Measurements from ENCODE around the gene AHSA1.
"Not testable (repeated sequence)": the region's sequence is repeated elsewhere in the genome, so short reads cannot be mapped to it uniquely, and the experiment has no call there.

The AHSA1 gene

DNA sequence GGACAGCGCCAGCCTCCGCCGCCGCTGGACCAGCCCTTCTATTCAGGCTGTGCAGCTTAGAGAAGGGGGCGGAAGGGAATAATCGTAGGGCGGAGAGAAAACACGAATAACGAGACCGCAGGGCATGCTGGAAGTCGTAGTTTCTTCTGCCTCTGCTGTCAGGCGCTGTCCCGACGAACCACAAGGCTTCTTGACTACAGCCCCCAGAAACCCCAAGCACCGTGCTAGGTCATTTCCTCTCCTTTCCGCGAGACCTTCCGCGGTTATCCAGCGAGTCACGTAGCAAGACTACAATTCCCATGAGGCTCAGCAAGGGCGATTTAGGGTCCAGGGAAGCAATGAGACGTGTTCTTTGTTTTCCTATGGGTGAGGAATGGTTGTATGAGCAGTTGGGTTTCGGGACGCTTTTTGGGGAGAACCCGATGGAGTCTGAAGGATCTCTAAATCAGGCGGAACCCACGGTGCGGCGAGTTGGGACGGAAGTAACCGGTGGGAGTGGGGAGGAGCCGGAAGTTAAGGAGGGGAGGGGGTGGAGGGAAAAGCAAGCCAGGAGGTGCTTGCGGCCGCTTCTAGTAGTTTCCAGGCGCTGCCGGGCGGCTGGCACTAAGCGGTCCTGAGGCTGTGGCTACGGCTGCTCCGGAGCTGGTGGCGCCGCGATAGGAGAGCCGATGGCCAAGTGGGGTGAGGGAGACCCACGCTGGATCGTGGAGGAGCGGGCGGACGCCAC, at the start of gene AHSA1, which contains the start of gene VIPAS39:
AHSA1 (plus strand) TSS at position 572 of the 727 bp plus-strand sequence; CDS start at position 669, 97 bp downstream.
VIPAS39 (minus strand) TSS at position 80 of the 727 bp plus-strand sequence. CDS start 3,499 bp downstream, outside the sequence.
- peak; percentile 89 for DNase-seq (ENCODE audit: low read depth)

DNA sequence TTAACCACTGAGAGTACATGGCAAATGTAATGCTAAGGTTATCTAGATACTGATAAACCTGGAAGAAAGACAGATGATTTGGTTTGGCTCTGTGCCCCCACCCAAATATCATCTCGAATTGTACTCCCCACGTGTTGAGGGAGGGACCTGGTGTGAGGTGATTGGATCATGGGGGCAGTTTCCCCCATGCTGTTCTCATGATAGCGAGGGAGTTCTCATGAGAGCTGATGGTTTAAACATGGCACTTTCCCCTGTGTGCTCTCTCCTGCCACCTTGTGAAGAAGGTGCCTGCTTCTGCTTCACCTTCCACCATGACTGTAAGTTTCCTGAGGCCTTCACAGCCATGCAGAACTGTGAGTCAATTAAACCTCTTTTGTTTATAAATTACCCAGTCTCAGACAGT, 48.8 kb upstream of the AHSA1 start:
- no peak for DNase-seq (ENCODE audit: low read depth)

DNA sequence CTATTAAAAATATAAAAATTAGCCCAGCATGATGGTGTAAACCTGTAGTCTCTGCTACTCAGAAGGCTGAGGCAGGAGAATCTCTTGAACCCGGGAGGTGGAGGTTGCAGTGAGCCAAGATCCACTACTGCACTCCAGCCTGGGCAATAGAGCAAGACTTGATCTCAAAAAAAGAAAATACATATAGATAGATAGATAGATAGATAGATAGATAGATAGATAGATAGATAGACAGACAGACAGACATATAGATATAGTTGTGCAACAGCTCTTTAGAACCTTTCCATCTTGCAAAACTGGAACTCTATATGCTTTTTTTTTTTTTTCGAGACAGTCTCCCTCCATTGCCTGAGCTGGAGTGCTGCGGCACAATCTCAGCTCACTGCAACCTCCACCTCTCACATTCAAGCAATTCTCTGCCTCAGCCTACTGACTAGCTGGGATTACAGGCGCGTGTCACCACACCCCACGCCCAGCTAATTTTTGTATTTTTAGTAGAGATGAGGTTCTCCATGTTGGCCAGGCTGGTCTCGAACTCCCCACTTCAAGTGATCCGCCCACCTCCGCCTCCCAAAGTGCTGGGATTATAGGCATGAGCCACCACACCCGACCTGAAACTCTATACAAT, 42.4 kb upstream of the AHSA1 start:
- DNase-seq (ENCODE audit: low read depth), result not testable (repeated sequence)

DNA sequence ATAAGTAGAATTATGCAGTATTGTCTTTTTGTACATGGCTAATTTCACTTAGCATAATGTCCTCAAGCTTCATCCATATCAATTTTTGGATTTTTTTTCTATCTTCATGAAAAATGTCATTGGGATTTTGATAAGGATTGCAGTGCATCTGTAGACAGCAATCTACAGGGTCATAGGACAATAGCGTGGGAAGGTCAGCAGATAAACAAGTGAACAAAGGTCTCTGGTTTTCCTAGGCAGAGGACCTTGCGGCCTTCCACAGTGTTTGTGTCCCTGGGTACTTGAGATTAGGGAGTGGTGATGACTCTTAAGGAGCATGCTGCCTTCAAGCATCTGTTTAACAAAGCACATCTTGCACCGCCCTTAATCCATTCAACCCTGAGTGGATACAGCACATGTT, 41.8 kb upstream of the AHSA1 start:
- DNase-seq (ENCODE audit: low read depth), result not testable (repeated sequence)

DNA sequence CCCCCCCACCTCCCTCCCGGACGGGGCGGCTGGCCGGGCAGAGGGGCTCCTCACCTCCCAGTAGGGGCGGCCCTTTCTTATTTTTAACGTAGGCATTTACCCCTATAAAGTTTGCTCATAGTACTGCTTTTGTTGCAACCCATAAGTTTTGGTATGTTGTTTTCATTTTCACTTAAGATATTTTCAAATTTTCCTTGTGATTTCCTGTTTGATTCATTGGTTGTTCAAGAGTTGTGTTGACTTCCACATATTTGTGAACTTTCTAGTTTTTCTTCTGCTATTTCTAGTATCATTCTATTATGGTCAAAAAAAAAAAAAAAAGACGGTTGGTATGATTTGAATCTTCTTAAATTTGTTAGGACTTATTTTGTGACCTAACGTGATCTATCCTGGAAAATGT, 41.1 kb upstream of the AHSA1 start:
- no peak for DNase-seq (ENCODE audit: low read depth)

DNA sequence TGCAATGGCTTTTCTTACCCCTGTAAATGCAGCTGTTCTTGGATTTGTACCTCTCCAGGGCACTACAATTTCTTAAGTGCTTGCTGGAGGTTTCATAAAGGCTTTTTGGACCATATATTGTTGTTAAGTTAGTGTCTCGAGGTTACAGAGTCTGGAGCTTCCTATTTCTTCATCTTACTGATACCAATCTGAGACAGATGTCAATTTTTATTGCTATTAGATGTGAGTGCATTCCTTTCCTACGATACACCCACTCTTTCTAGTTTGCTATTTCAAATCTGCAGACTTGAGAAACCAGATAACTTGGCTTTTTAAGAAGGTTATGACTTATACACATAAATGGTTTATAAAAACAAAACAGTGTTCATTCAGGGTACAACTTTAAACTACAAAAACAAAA, 36.7 kb upstream of the AHSA1 start:
- no peak for DNase-seq (ENCODE audit: low read depth)

DNA sequence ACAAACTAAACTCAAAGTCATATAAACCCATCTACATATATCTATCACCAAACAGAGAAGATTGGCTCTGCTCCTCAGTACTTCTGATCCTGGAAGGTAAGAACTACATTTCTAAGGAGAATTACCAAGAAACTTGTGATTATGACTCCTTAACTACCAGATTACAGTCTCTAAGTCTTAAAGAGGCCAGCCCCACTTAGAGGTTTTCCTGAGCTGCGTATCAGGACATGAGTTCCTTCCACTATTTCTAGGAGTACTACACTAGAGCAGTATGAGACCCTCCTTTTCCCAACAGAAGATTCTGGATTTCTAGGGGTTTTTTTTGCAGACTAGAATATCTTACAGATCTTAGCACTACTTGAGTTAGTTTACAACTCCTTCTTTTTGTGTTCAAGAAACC, 34.5 kb upstream of the AHSA1 start, which contains the start of gene NOXRED1:
NOXRED1 (minus strand) TSS at position 101 of the 400 bp plus-strand sequence. CDS start 634 bp downstream, outside the sequence.
- DNase-seq (ENCODE audit: low read depth), result no peak

DNA sequence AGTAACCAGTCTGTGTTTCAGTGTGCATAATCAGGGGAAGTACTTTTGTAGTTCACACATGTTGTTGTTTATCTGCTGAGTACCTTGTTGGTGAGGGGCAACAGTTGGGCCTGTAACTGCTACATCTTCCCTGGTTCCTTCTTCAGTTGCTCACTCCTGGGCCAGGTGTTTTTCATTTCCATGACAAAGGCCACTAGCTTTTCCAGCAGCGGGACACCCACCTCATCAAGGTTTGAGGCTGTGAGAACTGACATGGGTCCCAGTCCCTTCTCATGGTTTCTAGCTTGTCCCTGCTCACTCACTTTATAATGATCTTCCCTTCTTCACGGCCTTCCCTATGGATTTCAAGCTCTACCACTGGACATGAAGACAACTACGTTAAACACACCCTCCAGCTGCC, 33.0 kb upstream of the AHSA1 start:
- DNase-seq (ENCODE audit: low read depth), result no peak

DNA sequence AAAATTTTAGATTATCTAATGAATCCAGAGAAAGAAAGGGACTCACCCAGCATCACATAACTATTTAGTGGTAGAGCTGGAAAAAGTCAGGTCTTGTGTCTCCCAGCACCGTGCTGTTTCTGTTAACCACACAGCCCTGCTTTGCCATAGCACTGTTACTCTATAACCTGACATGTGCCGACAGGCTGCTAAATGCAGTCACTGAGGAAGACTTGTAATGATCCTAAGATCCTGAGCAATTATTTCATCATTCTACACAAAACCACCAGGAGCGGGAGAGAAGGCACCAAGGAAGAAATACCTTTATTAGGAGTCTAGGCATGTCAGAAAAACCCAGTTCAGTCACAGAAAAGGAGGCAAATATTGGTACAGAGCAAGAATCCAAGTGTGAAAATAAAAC, 31.5 kb upstream of the AHSA1 start:
- no peak for DNase-seq (ENCODE audit: low read depth)

DNA sequence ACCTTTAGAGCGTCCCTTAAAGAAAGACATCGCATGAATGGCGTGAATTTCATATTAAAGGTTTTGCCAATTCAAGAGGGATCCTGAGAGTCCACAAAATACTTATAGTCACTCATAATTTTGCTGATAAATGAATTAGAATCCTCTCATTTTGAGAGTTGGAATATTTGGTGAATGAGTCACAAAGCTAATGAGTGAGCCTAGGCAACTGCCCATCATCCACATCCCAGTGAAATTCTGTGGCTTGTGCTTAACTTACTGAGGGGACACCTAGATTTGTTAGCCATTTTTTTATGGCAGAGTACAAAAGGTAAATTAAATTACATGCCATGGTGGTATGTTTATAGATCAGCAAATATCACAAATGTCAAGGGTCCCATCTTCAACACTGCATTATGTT, 21.9 kb upstream of the AHSA1 start:
- DNase-seq (ENCODE audit: low read depth), result no peak

DNA sequence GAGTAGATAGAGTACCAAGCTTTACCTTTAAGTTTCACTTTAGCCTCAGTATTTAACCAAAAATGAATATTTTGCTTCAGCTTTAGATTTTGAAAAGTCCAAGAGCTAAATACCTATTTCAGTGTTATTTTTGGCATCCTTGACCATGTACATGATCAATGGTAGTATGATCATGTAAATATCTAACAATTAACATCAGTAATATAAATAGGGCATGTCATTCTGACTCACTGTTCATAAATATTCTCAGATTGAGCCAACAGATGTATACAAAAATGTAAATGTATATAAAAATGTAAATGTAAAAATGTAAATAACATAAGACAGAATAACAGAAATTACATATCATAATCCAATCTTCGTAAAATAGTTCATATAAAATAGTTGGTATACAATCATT, 19.3 kb upstream of the AHSA1 start:
- no peak for DNase-seq (ENCODE audit: low read depth)

DNA sequence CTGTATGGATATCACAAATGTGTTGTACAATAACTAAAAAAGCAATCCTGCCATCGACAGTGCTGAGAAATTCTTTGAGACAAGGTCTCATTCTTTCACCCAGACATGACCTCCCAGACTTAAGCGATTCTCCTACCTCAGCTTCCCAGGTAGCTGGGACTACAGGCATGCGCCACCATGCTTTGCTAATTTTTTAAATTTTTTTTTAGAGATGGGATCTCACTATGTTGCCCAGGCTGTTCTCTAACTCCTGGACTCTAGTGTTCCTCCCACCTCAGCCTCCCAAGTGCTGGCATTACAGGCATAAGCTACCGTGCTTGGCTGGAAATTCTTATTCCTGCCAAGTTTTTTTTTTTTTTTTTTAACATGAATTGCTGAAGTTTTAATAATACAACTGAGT, 18.0 kb upstream of the AHSA1 start:
- DNase-seq (ENCODE audit: low read depth), result no peak

DNA sequence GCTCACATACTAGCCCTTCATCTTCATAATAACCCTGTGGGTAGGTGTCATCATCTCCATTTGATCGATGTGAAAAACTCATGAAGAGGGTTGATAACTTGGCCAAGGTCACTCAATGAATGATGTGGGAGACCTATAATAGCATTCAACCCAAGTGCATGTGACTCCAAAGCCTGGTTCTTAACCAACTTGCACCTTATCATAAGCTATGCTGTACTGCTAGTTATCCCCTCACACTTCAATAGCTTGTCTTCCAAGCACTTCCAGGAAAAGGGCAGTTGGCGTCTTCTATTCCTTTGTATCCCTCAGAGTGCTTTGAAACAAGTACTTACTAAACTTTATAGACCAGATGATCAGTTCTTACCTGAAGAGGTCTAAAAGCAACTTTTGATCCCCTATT, 15.7 kb upstream of the AHSA1 start:
- DNase-seq (ENCODE audit: low read depth), result no peak

DNA sequence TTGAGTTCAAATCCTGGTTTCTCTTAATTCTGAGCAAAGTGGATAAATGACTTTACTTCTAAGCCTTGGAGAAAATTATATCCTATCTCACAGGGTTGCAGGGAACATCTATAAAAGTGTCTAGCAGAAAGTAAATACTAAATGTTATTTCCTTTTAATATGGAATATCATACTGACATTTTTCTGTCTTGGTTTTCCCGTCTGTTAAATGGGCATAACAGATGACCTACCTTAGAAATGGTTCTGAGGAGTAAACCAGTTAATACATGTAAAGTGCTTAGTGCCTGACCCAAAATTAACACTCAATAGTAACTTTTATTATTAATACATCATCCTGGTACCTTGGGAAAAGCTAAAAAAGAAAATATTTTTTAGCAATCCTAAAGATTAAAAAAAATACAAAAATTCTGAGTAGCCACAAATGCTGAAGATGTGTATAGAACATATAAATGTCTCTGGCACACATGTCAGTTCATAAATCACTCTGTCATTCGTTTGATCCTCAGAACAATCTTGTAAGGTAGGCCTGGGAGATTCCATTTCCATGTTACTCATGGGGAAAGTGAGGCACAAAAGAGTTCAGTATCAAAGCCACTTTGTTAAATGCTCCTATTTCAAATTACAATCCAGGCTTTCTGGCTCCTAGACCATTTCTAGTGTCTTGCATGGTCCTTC, 1.8 kb upstream of the AHSA1 start:
- no peak for DNase-seq (ENCODE audit: low read depth)

DNA sequence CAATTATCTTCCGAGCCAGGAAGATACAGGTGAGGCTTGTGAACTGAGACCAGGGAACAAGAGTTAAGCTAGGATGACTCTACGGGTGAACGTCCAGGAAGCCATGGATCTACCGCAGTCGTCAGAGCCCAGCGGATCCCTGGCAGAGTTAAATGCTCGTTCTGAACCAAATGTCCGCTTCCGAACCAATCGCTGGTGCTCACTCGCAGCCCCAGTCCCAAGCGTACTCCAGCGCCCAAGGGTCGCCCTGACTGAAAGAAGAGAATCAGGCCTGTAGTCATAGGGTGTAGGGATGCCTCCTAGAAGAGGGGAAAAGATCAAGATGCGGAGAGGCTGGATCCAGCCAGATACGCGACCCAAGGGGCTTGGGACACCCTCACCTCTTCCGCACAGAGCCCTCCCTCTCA, 775 bp upstream of the AHSA1 start:
- DNase-seq (ENCODE audit: low read depth), result no peak

DNA sequence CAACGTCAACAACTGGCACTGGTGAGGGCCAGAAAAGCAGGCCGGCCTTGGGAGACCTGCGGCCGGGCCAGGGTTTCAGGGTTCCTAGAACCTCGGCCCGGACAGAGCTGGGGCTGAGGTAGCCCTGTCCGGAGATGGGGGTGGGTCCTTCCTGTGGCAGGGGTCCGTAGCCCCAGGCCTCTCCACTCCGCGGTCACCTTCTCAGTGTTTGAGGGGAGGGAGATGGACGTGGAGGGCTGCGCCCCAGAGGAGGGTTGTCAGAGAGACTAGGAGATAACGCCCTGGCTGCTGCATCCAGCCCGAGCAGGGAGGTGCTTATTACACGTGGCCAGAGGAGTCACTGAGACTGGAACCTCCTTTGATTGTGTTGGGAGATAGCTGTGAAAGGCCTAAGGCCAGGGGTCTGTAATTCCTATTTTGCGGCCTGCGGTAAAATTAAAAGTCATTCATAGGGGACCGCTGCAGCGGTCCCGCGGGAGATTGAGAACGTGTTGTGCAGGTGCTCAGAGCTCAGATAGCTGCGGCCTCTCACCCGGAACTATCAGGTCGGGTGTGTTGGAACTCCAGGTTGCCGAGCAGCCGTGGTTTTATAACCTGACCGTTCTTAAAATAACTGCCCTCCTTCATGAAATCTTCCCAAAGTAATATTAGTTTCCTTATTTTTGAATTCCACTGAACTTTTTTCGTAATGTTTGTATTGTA, 507 bp downstream of the AHSA1 start:
- peak; percentile 5 for DNase-seq (ENCODE audit: low read depth)

DNA sequence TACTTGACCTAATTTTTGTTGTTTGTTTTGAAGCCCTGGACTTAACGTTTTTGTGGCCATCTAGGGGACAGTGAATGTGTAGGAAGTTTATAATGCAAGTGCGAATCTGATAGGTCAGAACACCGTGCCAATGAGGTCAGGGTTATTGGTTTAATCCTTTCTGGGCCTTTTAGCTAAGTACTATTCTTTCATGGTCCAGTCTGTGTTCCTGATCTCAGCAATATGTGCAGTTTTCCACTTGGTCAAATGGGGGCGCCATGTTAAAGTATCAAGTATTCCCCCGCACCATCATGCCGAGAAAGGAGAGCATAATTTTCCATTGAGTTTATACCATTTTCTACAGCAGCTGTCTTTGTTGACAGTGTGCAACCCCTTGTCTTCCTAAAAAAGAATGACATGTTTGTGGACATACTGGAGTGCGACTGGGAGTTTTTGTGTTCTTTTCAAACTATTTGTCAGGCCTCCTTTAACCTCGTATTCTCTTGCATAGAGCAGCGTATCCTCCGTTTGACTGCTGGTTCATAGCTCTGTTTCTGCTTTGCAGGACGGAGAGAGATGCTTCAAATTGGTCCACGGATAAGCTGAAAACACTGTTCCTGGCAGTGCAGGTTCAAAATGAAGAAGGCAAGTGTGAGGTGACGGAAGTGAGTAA, 1.3 kb downstream of the AHSA1 start:
- peak; percentile 26 for DNase-seq (ENCODE audit: low read depth)

DNA sequence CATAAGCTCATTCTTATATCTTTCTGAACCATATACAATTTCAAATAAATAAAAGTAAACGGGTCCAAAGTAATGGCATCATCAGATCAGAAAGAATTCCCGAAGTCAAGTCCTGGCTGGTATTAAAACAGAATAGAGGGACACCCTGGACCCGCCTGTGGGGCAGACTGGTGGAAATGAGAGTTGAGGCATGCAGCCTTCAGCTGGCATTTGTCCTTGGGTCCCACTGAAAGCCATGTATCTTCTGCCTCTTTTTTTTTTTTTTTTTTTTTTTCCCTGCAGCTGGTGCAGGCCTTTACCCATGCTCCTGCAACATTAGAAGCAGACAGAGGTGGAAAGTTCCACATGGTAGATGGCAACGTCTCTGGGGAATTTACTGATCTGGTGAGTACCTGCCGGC, 9.9 kb downstream of the AHSA1 start:
- DNase-seq (ENCODE audit: low read depth), result no peak

DNA sequence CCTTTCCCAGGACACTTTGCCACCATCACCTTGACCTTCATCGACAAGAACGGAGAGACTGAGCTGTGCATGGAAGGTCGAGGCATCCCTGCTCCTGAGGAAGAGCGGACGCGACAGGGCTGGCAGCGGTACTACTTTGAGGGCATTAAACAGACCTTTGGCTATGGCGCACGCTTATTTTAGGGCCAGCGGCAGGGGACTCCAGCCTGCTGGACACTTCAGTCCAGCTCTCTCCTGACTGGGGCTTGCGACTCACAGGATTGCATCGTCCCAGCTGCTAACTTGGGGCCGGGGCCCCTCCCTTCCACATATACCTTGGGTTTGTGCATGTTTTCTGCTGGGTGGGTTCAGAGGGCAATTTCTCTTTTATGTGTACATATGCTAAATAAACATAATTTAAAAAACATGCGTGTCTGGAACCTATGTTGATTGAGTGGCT, 11.2 kb downstream of the AHSA1 start:
- DNase-seq (ENCODE audit: low read depth), result no peak

DNA sequence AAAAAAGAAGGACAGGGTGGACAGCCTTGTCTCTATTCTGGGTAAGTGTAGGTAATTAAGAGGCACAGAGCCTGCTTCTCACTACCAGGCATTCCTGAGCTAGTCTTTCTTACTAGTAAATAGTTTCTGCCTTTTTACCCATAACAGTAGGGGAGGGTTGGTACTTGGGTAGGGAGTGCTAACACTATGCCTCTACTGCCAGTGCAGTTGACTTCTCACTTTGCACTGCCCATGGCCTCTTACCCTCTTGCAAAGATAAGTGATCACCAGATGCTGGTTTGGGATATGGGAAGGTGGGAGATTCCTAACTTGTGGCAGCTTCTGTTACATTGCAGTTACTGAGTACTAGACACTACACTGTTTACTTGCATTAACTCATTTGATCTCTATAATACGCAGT, 11.6 kb downstream of the AHSA1 start:
- no peak for DNase-seq (ENCODE audit: low read depth)

DNA sequence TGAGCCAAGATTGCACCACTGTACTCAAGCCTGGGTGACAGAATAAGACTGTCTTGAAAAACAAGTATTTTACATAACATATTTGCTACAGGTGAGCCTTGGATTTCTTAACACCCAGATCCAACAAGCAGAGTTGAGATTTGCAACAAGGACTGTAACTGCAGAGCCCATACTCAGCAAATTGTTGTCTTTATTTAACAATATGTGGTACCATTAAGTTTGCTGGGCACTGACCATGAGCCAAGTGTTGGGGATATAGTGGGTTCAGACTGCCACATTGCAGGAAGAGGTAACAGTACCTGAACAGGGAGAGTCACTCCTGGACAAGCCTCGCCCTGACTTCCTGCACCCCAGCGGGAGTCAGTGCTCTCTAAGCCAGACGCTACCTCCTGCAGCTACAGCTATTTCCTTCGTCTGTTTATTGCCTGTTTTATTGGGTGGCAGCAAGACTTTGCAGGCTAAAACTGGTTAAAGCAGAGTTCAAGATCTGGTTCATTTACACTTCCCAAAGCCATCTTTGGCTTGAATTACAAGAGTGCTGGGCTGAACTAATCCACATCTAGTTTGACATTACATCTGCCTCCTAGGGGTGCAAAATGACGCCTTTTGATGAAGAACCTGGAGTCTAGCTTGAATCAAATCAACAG, 12.5 kb downstream of the AHSA1 start:
- no peak for DNase-seq (ENCODE audit: low read depth)
